SK-N-MC (cell line): ENCODE data around the gene R3HDM4.
A peak's percentile ranks its signal among the peaks of the same experiment; 100 is the strongest.

Experiments
- DNase-seq: peaks from one replicate; pipeline ENCODE4 v3.0.0-alpha.2; 2011; ENCODE audit warnings: low read depth, low spot score
- H3K27ac ChIP-seq: fragments of 200-600 bp; sonication (generic); 2 replicates; pipeline ENCODE4 v1.5.1; 2016; ENCODE audit warnings: mixed run types
- H3K36me3 ChIP-seq: fragments of 200-600 bp; sonication (generic); 2 replicates; pipeline ENCODE4 v1.6.1; 2017; ENCODE audit warnings: antibody characterized with exemption, low read length, mixed read lengths; ENCODE audit not compliant: insufficient read depth
- H3K4me3 ChIP-seq: fragments of 200-600 bp; sonication (generic); 2 replicates; pipeline ENCODE4 v1.5.1; 2016
- H3K9ac ChIP-seq: fragments of 200-600 bp; sonication (generic); 2 replicates; pipeline ENCODE4 v1.8.0; 2017; ENCODE audit warnings: mixed run types, mixed read lengths; ENCODE audit not compliant: insufficient read length
- H3K9me3 ChIP-seq: fragments of 200-600 bp; sonication (generic); 2 replicates; pipeline ENCODE4 v1.6.1; 2017; ENCODE audit warnings: low read depth, mild to moderate bottlenecking, antibody characterized with exemption, low read length, moderate library complexity, mixed read lengths
- EZH2 ChIP-seq: fragments of 200-600 bp; sonication (generic); IDR thresholded peaks from one replicate; pipeline ENCODE4 v1.6.1; 2017; ENCODE audit warnings: antibody characterized with exemption
- FOXP2 ChIP-seq: optimal IDR thresholded peaks from 2 replicates; pipeline ENCODE3; 2011; ENCODE audit warnings: mild to moderate bottlenecking, moderate library complexity; ENCODE audit not compliant: insufficient read depth; ENCODE audit errors: extremely low read length, control extremely low read depth
- POLR2AphosphoS5 ChIP-seq: IDR thresholded peaks from 2 replicates; pipeline ENCODE4 v1.6.1; 2012; ENCODE audit warnings: mild to moderate bottlenecking, low read depth, low read length, borderline replicate concordance

The R3HDM4 gene

DNA sequence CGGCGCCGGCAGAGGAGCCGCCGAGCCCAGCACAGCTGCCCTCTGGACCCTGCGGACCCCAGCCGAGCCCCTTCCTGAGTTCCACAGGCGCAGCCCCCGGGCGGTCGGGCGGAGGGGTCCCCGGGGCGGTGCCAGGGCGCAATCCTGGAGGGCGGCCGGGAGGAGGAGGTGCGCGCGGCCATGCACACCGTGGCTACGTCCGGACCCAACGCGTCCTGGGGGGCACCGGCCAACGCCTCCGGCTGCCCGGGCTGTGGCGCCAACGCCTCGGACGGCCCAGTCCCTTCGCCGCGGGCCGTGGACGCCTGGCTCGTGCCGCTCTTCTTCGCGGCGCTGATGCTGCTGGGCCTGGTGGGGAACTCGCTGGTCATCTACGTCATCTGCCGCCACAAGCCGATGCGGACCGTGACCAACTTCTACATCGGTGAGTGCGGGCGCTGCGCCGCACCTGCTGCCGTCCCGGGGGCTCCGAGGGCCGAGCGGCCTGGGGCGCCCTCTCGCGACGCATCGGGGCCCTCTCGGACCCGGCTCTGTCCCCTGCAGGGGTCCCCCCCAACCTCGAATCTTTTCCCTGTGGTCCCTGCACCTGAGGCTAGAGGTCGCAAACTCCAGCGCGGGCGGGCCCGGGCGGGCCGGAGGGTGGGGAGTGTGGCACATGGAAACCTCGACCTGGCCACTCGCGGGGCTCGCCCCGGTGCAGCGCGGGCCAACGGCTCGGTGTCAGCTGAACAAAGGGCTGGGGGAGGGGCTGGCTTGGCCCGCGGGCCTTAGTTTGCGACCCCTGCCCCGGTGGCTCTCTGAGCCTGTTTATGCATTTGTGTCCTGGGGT is 4.5 kb upstream of the R3HDM4 start, which contains the start of gene KISS1R:
Gene KISS1R, plus strand, starts transcription at position 11 of the 829 bp plus-strand sequence. Its CDS starts 170 bp downstream, at position 181.
- H3K36me3 ChIP-seq, result no peaks in the 10 kb centered on the region
- H3K27ac ChIP-seq, result no peak within 1 kb of the TSS
- peak within 1 kb of the TSS; percentile 55 for H3K4me3 ChIP-seq
- H3K9me3 ChIP-seq, result no peaks in the 10 kb centered on the region
- no peak for DNase-seq
- no peak within 1 kb of the TSS for H3K9ac ChIP-seq
- TF ChIP-seq EZH2, result no peak
- no peak for TF ChIP-seq FOXP2
- no peak for TF ChIP-seq POLR2AphosphoS5

- Histone ChIP-seq H3K9ac (no peak overlapping the region), H3K36me3 (no peaks in the 10 kb centered on the region), H3K9me3 (no peaks in the 10 kb centered on the region), H3K4me3 (no peak overlapping the region), H3K27ac (no peak overlapping the region)
- DNase-seq, result no peak
- TF ChIP-seq EZH2 (no peak), POLR2AphosphoS5 (no peak), FOXP2 (no peak)
Measured at GRCh38 chr19:916645-917322, 3.8 kb upstream of the R3HDM4 start.

GRCh38 chr19:912181-913079 is 589 bp downstream of the R3HDM4 start:
- no peaks in the 10 kb centered on the region for H3K36me3 ChIP-seq
- peak overlapping the region; percentile 78 for H3K9ac ChIP-seq
- H3K4me3 ChIP-seq, result peak overlapping the region; percentile 87
- H3K9me3 ChIP-seq, result no peaks in the 10 kb centered on the region
- DNase-seq, result no peak
- TF ChIP-seq EZH2 (no peak), POLR2AphosphoS5 (no peak), FOXP2 (no peak)
- H3K27ac ChIP-seq, result no peak overlapping the region; the same call in 1 of the 2 replicates

- DNase-seq, result no peak
- no peak for TF ChIP-seq FOXP2
- Histone ChIP-seq H3K9ac (no peak overlapping the region), H3K36me3 (no peaks in the 10 kb centered on the region), H3K27ac (no peak overlapping the region), H3K9me3 (no peaks in the 10 kb centered on the region), H3K4me3 (no peak overlapping the region)
Measured at GRCh38 chr19:911197-912033, 1.6 kb downstream of the R3HDM4 start.

GRCh38 chr19:907183-907853 is 5.7 kb downstream of the R3HDM4 start:
- H3K4me3 ChIP-seq, result no peak overlapping the region
- no peaks in the 10 kb centered on the region for H3K9me3 ChIP-seq
- no peak overlapping the region for H3K9ac ChIP-seq
- H3K27ac ChIP-seq, result no peak overlapping the region
- TF ChIP-seq POLR2AphosphoS5 (no peak), EZH2 (no peak), FOXP2 (no peak)
- H3K36me3 ChIP-seq, result no peaks in the 10 kb centered on the region
- DNase-seq, result no peak

GRCh38 chr19:906480-906879 is 6.5 kb downstream of the R3HDM4 start:
- no peak for DNase-seq
- no peak overlapping the region for H3K4me3 ChIP-seq
- TF ChIP-seq FOXP2 (no peak), EZH2 (no peak), POLR2AphosphoS5 (no peak)
- H3K36me3 ChIP-seq, result no peaks in the 10 kb centered on the region; the same call in 1 of the 2 replicates
- H3K27ac ChIP-seq, result no peak overlapping the region
- no peak overlapping the region for H3K9ac ChIP-seq
- H3K9me3 ChIP-seq, result no peaks in the 10 kb centered on the region

DNA sequence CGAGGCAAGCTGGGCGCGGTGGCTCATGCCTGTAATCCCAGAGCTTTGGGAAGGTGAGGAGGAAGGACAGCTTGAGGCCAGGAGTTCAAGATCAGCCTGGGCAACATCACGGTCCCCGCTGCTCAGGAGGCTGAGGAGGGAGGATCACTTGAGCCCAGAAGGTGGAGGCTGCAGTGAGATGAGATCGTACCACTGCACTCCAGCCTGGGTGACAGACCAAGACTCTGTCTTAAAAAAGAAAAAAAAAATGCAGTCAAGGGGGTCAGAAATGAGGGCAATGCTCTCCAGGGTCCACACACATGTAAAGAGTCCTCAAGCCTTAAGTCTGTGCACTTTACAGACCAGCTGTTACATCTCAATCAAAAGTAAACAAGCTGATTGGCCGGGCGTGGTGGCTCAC is 8.5 kb downstream of the R3HDM4 start:
- Histone ChIP-seq H3K27ac (no peak overlapping the region), H3K9ac (no peak overlapping the region), H3K36me3 (no peaks in the 10 kb centered on the region; the same call in 1 of the 2 replicates), H3K9me3 (no peaks in the 10 kb centered on the region), H3K4me3 (no peak overlapping the region)
- DNase-seq, result no peak
- no peak for TF ChIP-seq POLR2AphosphoS5
